ENCODE measurements around the gene B3GNT7.

The B3GNT7 gene

DNA sequence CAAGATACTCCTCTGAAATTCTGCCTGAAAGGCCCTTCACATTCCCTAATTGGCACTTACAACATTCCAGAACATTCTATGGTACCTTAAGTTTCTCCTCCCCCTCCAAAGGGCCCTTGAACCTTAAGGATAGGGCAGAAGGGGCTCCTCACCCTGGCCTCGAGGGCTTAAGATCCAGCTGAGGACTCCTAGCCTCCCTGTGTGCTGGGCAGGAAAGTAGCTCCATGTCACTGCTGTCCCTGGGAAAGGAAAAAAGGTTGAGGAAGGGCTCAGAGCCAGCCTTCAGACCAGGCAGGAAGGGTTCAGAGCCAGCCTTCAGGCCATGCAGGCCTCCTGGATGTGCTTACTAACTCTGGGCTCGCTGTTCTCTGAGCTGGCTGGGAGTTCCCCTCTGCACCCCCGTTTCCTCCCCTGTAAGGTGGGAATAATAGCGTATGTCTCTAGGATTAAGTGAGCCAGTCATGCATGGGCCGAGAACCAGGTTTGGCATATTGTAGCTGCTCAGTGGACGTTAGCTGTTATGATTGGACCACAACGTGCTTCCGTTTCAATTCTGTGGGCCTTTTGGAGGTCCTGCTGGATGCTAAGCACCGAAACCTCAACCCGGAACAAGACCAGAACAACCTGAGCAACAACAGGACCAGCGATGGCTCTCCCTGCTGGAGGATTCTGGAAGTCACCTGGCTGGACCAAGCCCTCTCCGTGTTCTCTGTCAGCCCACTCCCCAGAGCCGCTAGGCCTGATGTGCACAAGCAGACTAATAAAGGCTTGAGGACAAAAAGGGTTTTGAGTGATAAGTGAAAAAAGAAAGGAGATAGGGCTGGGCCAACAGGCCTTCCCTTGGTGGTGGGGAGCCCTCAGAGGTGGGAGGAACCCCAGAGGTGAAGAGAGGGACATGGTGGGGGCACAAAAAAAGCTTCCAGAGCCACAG, 1.0 kb upstream of the B3GNT7 start:
- CTCF ChIA-PET = interaction anchor here (0.6 to 2.3 kb wide), 6 partner anchors 9 to 172 kb away, joined by 3 to 7 read pairs (median 4); no protein-coding TSS in a partner anchor

DNA sequence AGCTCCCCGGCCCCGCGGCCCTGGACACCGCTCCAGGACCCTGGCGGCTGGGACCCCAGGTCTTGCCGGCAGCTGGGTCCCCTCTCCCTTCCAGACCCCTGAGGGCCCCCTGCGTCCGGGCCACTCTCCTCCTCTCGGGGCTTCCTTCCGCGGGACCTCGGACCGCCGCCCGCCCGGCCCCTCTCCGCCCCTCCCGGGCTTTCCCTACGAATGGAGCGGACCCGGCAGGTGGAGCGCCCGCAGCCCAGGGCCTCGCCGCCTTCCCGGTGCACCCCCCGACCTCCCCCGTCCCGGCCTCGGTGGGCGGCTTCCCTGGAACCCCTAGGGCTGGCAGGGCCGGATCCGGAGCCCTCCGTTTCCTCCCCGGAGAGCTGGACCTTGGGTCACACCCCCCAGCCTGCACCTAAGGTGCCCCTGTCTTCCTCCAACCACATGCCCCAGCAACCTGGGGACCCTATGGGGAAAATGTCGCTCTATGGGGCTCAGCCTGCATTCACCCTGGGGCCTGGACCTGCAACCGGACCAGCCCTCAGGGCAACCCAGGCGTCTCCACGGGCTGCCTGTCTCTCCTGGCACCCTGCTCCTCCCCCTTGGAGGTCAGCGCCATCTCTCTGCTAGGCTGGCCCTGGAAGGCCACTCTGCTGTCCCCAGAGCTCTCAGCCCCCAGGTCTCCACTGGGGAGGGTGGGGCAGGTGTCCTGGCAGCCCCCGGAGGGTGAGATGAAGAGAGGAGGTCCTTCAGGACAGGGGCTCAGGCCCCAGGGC, 730 bp downstream of the B3GNT7 start:
- CTCF ChIA-PET = interaction anchor here (0.5 to 1.0 kb wide), 2 partner anchors 52 to 169 kb away, joined by 4 to 5 read pairs; no protein-coding TSS in a partner anchor
- POLR2A ChIA-PET = interaction anchor here (1.3 kb wide), 1 partner anchor 15 kb away, joined by 3 read pairs; no protein-coding TSS in a partner anchor
- Histone ChIP-seq H3K27ac (ENCODE audit: extremely low read depth, low read depth, low read length) (no peak overlapping the region), H3K4me3 (ENCODE audit: low read depth, low read length) (0 out of 2 replicates have a peak overlapping the region, but pooled peaks have one; percentile 2), H3K36me3 (ENCODE audit: control insufficient read depth in 2 of 2, insufficient read depth in 1 of 2, low read length in 2 of 2) (no peaks in the 10 kb centered on the region), H3K9me3 (ENCODE audit: control insufficient read depth, insufficient read depth, low read depth, low read length) (no peaks in the 10 kb centered on the region), H3K4me1 (ENCODE audit: control insufficient read depth, insufficient read depth, low read length) (no peaks in the 10 kb centered on the region)
- TF ChIP-seq, protein P1, sequence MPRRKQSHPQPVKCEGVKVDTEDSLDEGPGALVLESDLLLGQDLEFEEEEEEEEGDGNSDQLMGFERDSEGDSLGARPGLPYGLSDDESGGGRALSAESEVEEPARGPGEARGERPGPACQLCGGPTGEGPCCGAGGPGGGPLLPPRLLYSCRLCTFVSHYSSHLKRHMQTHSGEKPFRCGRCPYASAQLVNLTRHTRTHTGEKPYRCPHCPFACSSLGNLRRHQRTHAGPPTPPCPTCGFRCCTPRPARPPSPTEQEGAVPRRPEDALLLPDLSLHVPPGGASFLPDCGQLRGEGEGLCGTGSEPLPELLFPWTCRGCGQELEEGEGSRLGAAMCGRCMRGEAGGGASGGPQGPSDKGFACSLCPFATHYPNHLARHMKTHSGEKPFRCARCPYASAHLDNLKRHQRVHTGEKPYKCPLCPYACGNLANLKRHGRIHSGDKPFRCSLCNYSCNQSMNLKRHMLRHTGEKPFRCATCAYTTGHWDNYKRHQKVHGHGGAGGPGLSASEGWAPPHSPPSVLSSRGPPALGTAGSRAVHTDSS (tag by site-specific recombination; IDR thresholded peaks at IDR 0.05) = no peak
- TF ChIP-seq GLIS1 (tag by site-specific recombination; IDR thresholded peaks at IDR 0.05) (no peak), ZNF324 (tag by site-specific recombination; IDR thresholded peaks at IDR 0.05) (no peak), ZNF843 (tag by site-specific recombination; IDR thresholded peaks at IDR 0.05) (no peak), ZNF76 (tag by site-specific recombination; IDR thresholded peaks at IDR 0.05; ENCODE audit: borderline replicate concordance, low read depth) (no peak), ZNF174 (tag by site-specific recombination; IDR thresholded peaks at IDR 0.05) (no peak), MEIS1 (CRISPR knock-in tag; IDR thresholded peaks at IDR 0.05; ENCODE audit: borderline replicate concordance) (no peak), ZNF433 (tag by site-specific recombination; IDR thresholded peaks at IDR 0.05; ENCODE audit: low read depth) (no peak), SCRT2 (tag by site-specific recombination; IDR thresholded peaks at IDR 0.05) (no peak), PRDM1 (tag by site-specific recombination; IDR thresholded peaks at IDR 0.05) (no peak), ZNF214 (tag by site-specific recombination; IDR thresholded peaks at IDR 0.05; ENCODE audit: borderline replicate concordance) (no peak)
- TF ChIP-seq, protein P2, sequence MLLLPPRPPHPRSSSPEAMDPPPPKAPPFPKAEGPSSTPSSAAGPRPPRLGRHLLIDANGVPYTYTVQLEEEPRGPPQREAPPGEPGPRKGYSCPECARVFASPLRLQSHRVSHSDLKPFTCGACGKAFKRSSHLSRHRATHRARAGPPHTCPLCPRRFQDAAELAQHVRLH (tag by site-specific recombination; IDR thresholded peaks at IDR 0.05) = no peak

More for the DNA sequence above, 1.0 kb upstream of the B3GNT7 start:
- Histone ChIP-seq H3K9me3 (ENCODE audit: control insufficient read depth, insufficient read depth, low read depth, low read length) (no peaks in the 10 kb centered on the region), H3K36me3 (ENCODE audit: control insufficient read depth in 2 of 2, insufficient read depth in 1 of 2, low read length in 2 of 2) (no peaks in the 10 kb centered on the region), H3K27ac (ENCODE audit: extremely low read depth, low read depth, low read length) (0 out of 2 replicates have a peak overlapping the region, but pooled peaks have one; percentile 4), H3K4me1 (ENCODE audit: control insufficient read depth, insufficient read depth, low read length) (no peaks in the 10 kb centered on the region), H3K4me3 (ENCODE audit: low read depth, low read length) (no peak overlapping the region)
- TF ChIP-seq ZFP69B (tag by site-specific recombination; IDR thresholded peaks at IDR 0.05) = no peak
- TF ChIP-seq IKZF3 (tag by site-specific recombination; IDR thresholded peaks at IDR 0.05) = no peak
- no peak for TF ChIP-seq ZNF610 (tag by site-specific recombination; IDR thresholded peaks at IDR 0.05; ENCODE audit: borderline replicate concordance)
- no peak for TF ChIP-seq ZNF202 (tag by site-specific recombination; IDR thresholded peaks at IDR 0.05; ENCODE audit: borderline replicate concordance)
- no peak for TF ChIP-seq ZSCAN30 (tag by site-specific recombination; IDR thresholded peaks at IDR 0.05)
- TF ChIP-seq ZEB2 (tag by site-specific recombination; IDR thresholded peaks at IDR 0.05) = no peak
- TF ChIP-seq ZNF10 (tag by site-specific recombination; IDR thresholded peaks at IDR 0.05) = no peak
- TF ChIP-seq ZNF654 (tag by site-specific recombination; IDR thresholded peaks at IDR 0.05; ENCODE audit: low read depth) = no peak
- TF ChIP-seq KLF1 (tag by site-specific recombination; IDR thresholded peaks at IDR 0.05) = no peak
- TF ChIP-seq, protein P3, sequence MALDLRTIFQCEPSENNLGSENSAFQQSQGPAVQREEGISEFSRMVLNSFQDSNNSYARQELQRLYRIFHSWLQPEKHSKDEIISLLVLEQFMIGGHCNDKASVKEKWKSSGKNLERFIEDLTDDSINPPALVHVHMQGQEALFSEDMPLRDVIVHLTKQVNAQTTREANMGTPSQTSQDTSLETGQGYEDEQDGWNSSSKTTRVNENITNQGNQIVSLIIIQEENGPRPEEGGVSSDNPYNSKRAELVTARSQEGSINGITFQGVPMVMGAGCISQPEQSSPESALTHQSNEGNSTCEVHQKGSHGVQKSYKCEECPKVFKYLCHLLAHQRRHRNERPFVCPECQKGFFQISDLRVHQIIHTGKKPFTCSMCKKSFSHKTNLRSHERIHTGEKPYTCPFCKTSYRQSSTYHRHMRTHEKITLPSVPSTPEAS (tag by site-specific recombination; IDR thresholded peaks at IDR 0.05) = no peak
- no peak for TF ChIP-seq ZNF2 (tag by site-specific recombination; IDR thresholded peaks at IDR 0.05)
- TF ChIP-seq ZNF138 (tag by site-specific recombination; IDR thresholded peaks at IDR 0.05; ENCODE audit: borderline replicate concordance) = no peak
- no peak for TF ChIP-seq ZNF302 (tag by site-specific recombination; IDR thresholded peaks at IDR 0.05; ENCODE audit: low read depth)
- POLR2A ChIA-PET = no interaction called here

Data from HEK293 (cell line).